Measurements from ENCODE around the gene DUSP10. TPM values are rescaled to one million over a fixed set of nuclear protein-coding genes. Genes with fewer than 3 reads are reported as not detected.

DUSP10 gene
- total RNA-seq, 1 experiment from 2014 or later, result 6.2 TPM

DNA sequence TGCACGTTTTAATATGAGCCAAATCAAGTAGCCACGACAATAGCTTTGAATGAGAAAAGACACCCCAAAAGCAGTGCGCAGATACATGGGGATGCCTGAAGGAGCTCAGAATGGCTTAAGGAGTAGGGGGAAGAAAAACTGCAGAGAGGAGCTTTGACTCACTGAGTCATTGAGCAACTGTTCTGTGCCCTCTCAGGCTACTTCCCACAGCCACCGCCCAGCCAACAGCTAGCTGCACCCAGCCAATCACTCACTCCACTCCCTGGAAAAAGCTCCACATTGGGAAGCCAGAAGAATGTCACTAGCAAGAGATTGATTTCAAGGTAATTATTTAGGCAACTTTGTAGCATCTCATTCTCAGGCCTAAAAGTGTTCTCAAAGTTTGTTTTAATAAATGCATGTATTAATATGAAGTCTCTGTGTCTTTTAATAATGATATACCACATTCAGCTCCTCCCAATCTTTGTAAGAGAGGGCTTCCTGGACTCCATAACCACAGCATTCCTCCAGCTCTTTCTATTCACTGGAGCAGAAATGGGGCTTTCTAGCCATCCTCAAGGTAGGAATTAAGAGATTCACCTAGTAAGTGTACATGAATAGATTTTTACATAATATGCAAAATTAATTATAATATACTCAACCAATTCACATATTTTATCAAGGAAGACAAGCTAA lies 16.8 kb downstream of the DUSP10 start:
- ATAC-seq (peak; percentile 23; the same call in 1 of the 2 replicates), DNase-seq (peak; percentile 50)
- H3K9ac ChIP-seq (ENCODE audit: low read length), result no peak overlapping the region
- H4K20me1 ChIP-seq (ENCODE audit: low read length), result no peaks in the 10 kb centered on the region
- peak overlapping the region; percentile 1; the same call in 1 of the 2 replicates for H3K27ac ChIP-seq (ENCODE audit: low read length)
- no peak overlapping the region for H3K4me3 ChIP-seq (ENCODE audit: low read length)
- H2AFZ ChIP-seq (ENCODE audit: low read length), result no peak overlapping the region
- H3K4me1 ChIP-seq (ENCODE audit: insufficient read depth, low read length), result peaks cover 19% of the 10 kb centered on the region
- no peaks in the 10 kb centered on the region for H3K9me2 ChIP-seq (replicated peaks; ENCODE audit: low read length)
- POLR2A ChIA-PET (ENCODE audit: unreplicated experiment), result interaction anchor here (0.5 to 1.0 kb wide), 2 partner anchors 23 to 200 kb away, joined by 7 to 10 read pairs; no protein-coding TSS in a partner anchor
- no TSS peak for BruUV-seq (replicated peaks)
- CTCF ChIA-PET, result interaction anchor here (0.7 kb wide), 1 partner anchor 259 kb away, joined by 3 read pairs; no protein-coding TSS in a partner anchor
- H3K4me2 ChIP-seq (ENCODE audit: low read length), result peak overlapping the region; percentile 54; the same call in 1 of the 2 replicates
- intact Hi-C loops (cut with micrococcal nuclease), result loop anchor here (5.0 kb wide), 2 partner anchors 183 to 248 kb away; no protein-coding TSS in a partner anchor
- H3K36me3 ChIP-seq (ENCODE audit: low read depth, low read length), result peaks cover 8% of the 10 kb centered on the region
- H3K27me3 ChIP-seq (ENCODE audit: low read length), result no peaks in the 10 kb centered on the region
- H3F3A ChIP-seq (ENCODE audit: low read length, unreplicated experiment), result no peaks in the 10 kb centered on the region
- H3K79me2 ChIP-seq (ENCODE audit: low read length), result no peaks in the 10 kb centered on the region
- no peaks in the 10 kb centered on the region; the same call in 1 of the 2 replicates for H3K9me3 ChIP-seq (ENCODE audit: low read length)
- TF ChIP-seq EZH2 (IDR thresholded peaks at IDR 0.05; ENCODE audit: low read length, unreplicated experiment) (no peak), EZH2phosphoT487 (IDR thresholded peaks at IDR 0.05; ENCODE audit: borderline replicate concordance, low read length) (no peak), CTCF (conservative IDR thresholded peaks at IDR 0.05; ENCODE audit: low read depth, low read length) (no peak)

GRCh38 chr1:221723848-221724236 lies 18.0 kb downstream of the DUSP10 start:
- POLR2A ChIA-PET (ENCODE audit: unreplicated experiment), result no interaction called here

More at GRCh38 chr1:221723848-221724236, 18.0 kb downstream of the DUSP10 start:
- no peaks in the 10 kb centered on the region for H4K20me1 ChIP-seq (ENCODE audit: low read length)
- CTCF ChIA-PET, result no interaction called here
- intact Hi-C loops (cut with micrococcal nuclease), result no loop called here
- H3K9me2 ChIP-seq (replicated peaks; ENCODE audit: low read length), result no peaks in the 10 kb centered on the region
- H3K79me2 ChIP-seq (ENCODE audit: low read length), result no peaks in the 10 kb centered on the region
- peaks cover 23% of the 10 kb centered on the region for H3K4me1 ChIP-seq (ENCODE audit: insufficient read depth, low read length)
- TF ChIP-seq CTCF (conservative IDR thresholded peaks at IDR 0.05; ENCODE audit: low read depth, low read length) (no peak), EZH2 (IDR thresholded peaks at IDR 0.05; ENCODE audit: low read length, unreplicated experiment) (no peak), EZH2phosphoT487 (IDR thresholded peaks at IDR 0.05; ENCODE audit: borderline replicate concordance, low read length) (no peak)
- ATAC-seq (no peak), DNase-seq (no peak)
- no peaks in the 10 kb centered on the region for H3K27me3 ChIP-seq (ENCODE audit: low read length)
- BruUV-seq (replicated peaks), result no TSS peak
- no peak overlapping the region for H3K4me2 ChIP-seq (ENCODE audit: low read length)
- no peak overlapping the region for H3K27ac ChIP-seq (ENCODE audit: low read length)
- no peak overlapping the region for H3K4me3 ChIP-seq (ENCODE audit: low read length)
- no peak overlapping the region for H3K9ac ChIP-seq (ENCODE audit: low read length)
- H3K36me3 ChIP-seq (ENCODE audit: low read depth, low read length), result peaks cover 8% of the 10 kb centered on the region
- no peaks in the 10 kb centered on the region; the same call in 1 of the 2 replicates for H3K9me3 ChIP-seq (ENCODE audit: low read length)
- H2AFZ ChIP-seq (ENCODE audit: low read length), result no peak overlapping the region
- no peaks in the 10 kb centered on the region for H3F3A ChIP-seq (ENCODE audit: low read length, unreplicated experiment)

Measured in PC-3 (cell line).